ENCODE results near the gene E2F6. TPM values are rescaled to one million over a fixed set of nuclear protein-coding genes. Genes with fewer than 3 reads are reported as not detected.

The E2F6 gene
- total RNA-seq, 4 donors from 2014 or later: 17.2 to 30.2 (median 22.9) TPM

GRCh38 chr2:11500702-11501303 lies 34.8 kb upstream of the E2F6 start:
- no peak for TF ChIP-seq CTCF (IDR thresholded peaks at IDR 0.05; ENCODE audit: low read depth)

- no peak for TF ChIP-seq CTCF (IDR thresholded peaks at IDR 0.05; ENCODE audit: low read depth)
Measured at GRCh38 chr2:11499081-11499743, 33.3 kb upstream of the E2F6 start.

GRCh38 chr2:11498543-11499034 lies 32.6 kb upstream of the E2F6 start:
- TF ChIP-seq CTCF (IDR thresholded peaks at IDR 0.05; ENCODE audit: low read depth): no peak

- TF ChIP-seq CTCF (IDR thresholded peaks at IDR 0.05; ENCODE audit: low read depth): no peak
Measured at GRCh38 chr2:11495844-11496681, 30.1 kb upstream of the E2F6 start.

GRCh38 chr2:11494310-11494709 lies 28.3 kb upstream of the E2F6 start:
- TF ChIP-seq CTCF (IDR thresholded peaks at IDR 0.05; ENCODE audit: low read depth): no peak

- TF ChIP-seq CTCF (IDR thresholded peaks at IDR 0.05; ENCODE audit: low read depth): no peak
Measured at GRCh38 chr2:11493282-11493681, 27.3 kb upstream of the E2F6 start.

GRCh38 chr2:11492720-11493119 lies 26.8 kb upstream of the E2F6 start:
- no peak for TF ChIP-seq CTCF (IDR thresholded peaks at IDR 0.05; ENCODE audit: low read depth)

Measured in subcutaneous adipose tissue (tissue), 4 donors.